ENCODE results near the gene KRT40. TPM values are rescaled to one million over a fixed set of nuclear protein-coding genes. Genes with fewer than 3 reads are reported as not detected.

KRT40 gene
- total and polyA plus RNA-seq, 2 donors (not counting 1 experiment from before 2014, with no cell fraction given): not detected

DNA sequence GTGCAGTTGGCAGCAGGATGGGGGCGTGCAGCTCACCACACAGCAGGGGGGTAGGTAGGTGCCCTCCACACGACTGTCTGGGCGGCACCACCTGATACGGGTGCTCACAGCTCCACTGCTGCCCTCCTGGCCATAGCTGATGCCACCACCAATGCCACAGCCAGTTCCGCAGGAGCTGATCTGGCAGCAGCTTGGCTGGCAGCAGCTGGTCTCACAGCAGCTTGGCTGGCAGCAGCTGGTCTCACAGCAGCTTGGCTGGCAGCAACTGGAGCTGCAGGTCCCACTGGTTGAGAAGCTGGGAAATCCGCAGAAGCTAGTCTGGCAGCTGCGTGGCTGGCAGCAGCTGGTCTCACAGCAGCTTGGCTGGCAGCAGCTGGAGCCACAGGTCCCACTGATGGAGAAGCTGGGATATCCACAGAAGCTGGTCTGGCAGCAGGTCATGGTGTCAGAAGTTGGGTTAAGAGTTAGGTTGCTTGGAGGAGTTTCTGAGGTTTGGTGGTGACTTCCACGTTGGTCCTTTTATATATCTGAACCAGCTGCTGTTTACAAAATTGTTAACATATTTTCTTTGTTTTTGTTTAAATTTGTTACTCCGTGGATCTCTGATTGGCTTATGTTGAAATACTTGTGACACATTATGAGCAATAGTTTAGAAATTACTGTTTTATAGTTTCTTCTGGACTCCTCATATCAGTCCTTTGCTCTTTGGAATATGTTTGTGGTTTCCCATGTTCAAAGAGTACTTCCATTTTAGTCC is 42.8 kb upstream of the KRT40 start, which contains the start of gene KRTAP1-5:
Gene KRTAP1-5, minus strand, starts transcription at position 494 of the 757 bp plus-strand sequence. Its CDS starts 53 bp downstream, at position 441.
- 88% methylated on average over 7 of the region's 9 CpGs for WGBS (ENCODE audit: insufficient coverage)
- POLR2A ChIA-PET: no interaction called here
- Histone ChIP-seq H3K9ac (ENCODE audit: low read length) (no peak within 1 kb of the TSS), H4K20me1 (ENCODE audit: control insufficient read depth, insufficient read depth, low read length, poor library complexity, severe bottlenecking) (no peaks in the 10 kb centered on the region), H3K9me3 (ENCODE audit: control extremely low read depth in 1 of 3, control insufficient read depth in 2 of 3, insufficient read depth in 1 of 3, low read length in 2 of 3) (no peaks in the 10 kb centered on the region), H3K4me1 (ENCODE audit: control insufficient read depth in 2 of 2, insufficient read depth in 2 of 2, low read length in 2 of 2) (no peaks in the 10 kb centered on the region), H3K79me2 (ENCODE audit: control insufficient read depth, insufficient read depth, low read length) (no peaks in the 10 kb centered on the region), H3K4me2 (replicated peaks; ENCODE audit: low read depth, low read length, poor library complexity, severe bottlenecking) (no peak within 1 kb of the TSS), H3K36me3 (replicated peaks in 1 of 2; ENCODE audit: control extremely low read depth in 1 of 2, control insufficient read depth in 1 of 2, extremely low read depth in 1 of 2, insufficient read depth in 2 of 2, low read length in 1 of 2) (no peaks in the 10 kb centered on the region), H2AFZ (ENCODE audit: insufficient read depth, low read depth, low read length, poor library complexity, severe bottlenecking) (no peak within 1 kb of the TSS), H3K27ac (ENCODE audit: low read length in 2 of 2) (no peak within 1 kb of the TSS), H3K27me3 (replicated peaks in 1 of 4; ENCODE audit: control extremely low read depth in 1 of 4, control insufficient read depth in 3 of 4, insufficient read depth in 4 of 4, low read length in 3 of 4) (peaks cover 0 to 9% (median 3%) of the 10 kb centered on the region in 4 experiments), H3K4me3 (ENCODE audit: control extremely low read depth in 1 of 5, extremely low read depth in 1 of 5, insufficient read depth in 1 of 5, low read depth in 2 of 5, low read length in 4 of 5) (no peak within 1 kb of the TSS)
- Mint-ChIP-seq H3K9me3 (ENCODE audit: insufficient read depth) (peaks cover 8% of the 10 kb centered on the region), H3K4me3 (no peak within 1 kb of the TSS), H3K27ac (no peak within 1 kb of the TSS), H3K4me1 (no peaks in the 10 kb centered on the region), H3K27me3 (peaks cover 66% of the 10 kb centered on the region)
- ATAC-seq (ENCODE audit: low read depth) (no peak), DNase-seq (no peak)
- TF ChIP-seq, protein P1, sequence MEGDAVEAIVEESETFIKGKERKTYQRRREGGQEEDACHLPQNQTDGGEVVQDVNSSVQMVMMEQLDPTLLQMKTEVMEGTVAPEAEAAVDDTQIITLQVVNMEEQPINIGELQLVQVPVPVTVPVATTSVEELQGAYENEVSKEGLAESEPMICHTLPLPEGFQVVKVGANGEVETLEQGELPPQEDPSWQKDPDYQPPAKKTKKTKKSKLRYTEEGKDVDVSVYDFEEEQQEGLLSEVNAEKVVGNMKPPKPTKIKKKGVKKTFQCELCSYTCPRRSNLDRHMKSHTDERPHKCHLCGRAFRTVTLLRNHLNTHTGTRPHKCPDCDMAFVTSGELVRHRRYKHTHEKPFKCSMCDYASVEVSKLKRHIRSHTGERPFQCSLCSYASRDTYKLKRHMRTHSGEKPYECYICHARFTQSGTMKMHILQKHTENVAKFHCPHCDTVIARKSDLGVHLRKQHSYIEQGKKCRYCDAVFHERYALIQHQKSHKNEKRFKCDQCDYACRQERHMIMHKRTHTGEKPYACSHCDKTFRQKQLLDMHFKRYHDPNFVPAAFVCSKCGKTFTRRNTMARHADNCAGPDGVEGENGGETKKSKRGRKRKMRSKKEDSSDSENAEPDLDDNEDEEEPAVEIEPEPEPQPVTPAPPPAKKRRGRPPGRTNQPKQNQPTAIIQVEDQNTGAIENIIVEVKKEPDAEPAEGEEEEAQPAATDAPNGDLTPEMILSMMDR (IDR thresholded peaks at IDR 0.05): no peak
- no peak for TF ChIP-seq EZH2 (IDR thresholded peaks at IDR 0.05; ENCODE audit: borderline replicate concordance, insufficient read depth, low read depth, low read length, poor library complexity, severe bottlenecking)
- CTCF ChIA-PET: no interaction called here
- intact Hi-C loops (cut with micrococcal nuclease): no loop called here

DNA sequence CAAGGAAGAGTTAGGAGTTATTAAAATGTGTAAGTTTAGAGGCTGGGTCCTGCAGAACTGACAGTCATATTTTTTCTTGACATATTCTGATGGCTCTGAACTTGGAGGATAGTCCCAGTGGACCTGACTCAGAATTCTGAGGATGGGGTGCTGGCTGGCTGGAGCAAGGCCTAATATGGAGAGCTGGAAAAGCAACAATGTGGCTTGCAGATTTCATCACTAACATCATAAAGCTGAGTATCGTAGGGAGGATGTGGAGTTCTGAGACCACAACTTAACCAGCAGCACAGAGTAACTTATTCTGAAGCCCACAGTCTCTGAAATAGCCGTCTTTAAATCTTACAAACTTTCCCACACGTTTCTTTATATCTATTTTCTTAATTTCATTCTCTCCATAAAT is 40.6 kb upstream of the KRT40 start:
- CTCF ChIA-PET: interaction anchor here (0.7 kb wide), 1 partner anchor 297 kb away, joined by 3 read pairs; no protein-coding TSS in a partner anchor
- TF ChIP-seq, protein P1 (IDR thresholded peaks at IDR 0.05): no peak
- TF ChIP-seq EZH2 (IDR thresholded peaks at IDR 0.05; ENCODE audit: borderline replicate concordance, insufficient read depth, low read depth, low read length, poor library complexity, severe bottlenecking): no peak
- H3K27ac Mint-ChIP-seq: no peak overlapping the region

More for the DNA sequence above, 40.6 kb upstream of the KRT40 start:
- POLR2A ChIA-PET: no interaction called here
- ATAC-seq (ENCODE audit: low read depth): no peak
- Histone ChIP-seq H3K9me3 (ENCODE audit: control extremely low read depth in 1 of 3, control insufficient read depth in 2 of 3, insufficient read depth in 1 of 3, low read length in 2 of 3) (peaks cover 0 to 5% (median 0%) of the 10 kb centered on the region in 3 donors), H3K27ac (ENCODE audit: low read length in 2 of 2) (no peak overlapping the region), H3K4me3 (ENCODE audit: control extremely low read depth in 1 of 5, extremely low read depth in 1 of 5, insufficient read depth in 1 of 5, low read depth in 2 of 5, low read length in 4 of 5) (no peak overlapping the region), H3K4me1 (ENCODE audit: control insufficient read depth in 2 of 2, insufficient read depth in 2 of 2, low read length in 2 of 2) (no peaks in the 10 kb centered on the region), H3K36me3 (replicated peaks in 1 of 2; ENCODE audit: control extremely low read depth in 1 of 2, control insufficient read depth in 1 of 2, extremely low read depth in 1 of 2, insufficient read depth in 2 of 2, low read length in 1 of 2) (no peaks in the 10 kb centered on the region), H3K27me3 (replicated peaks in 1 of 4; ENCODE audit: control extremely low read depth in 1 of 4, control insufficient read depth in 3 of 4, insufficient read depth in 4 of 4, low read length in 3 of 4) (peaks cover 0 to 3% (median 2%) of the 10 kb centered on the region in 4 experiments), H2AFZ (ENCODE audit: insufficient read depth, low read depth, low read length, poor library complexity, severe bottlenecking) (no peak overlapping the region), H3K9ac (ENCODE audit: low read length) (no peak overlapping the region), H3K4me2 (replicated peaks; ENCODE audit: low read depth, low read length, poor library complexity, severe bottlenecking) (no peak overlapping the region), H3K79me2 (ENCODE audit: control insufficient read depth, insufficient read depth, low read length) (no peaks in the 10 kb centered on the region), H4K20me1 (ENCODE audit: control insufficient read depth, insufficient read depth, low read length, poor library complexity, severe bottlenecking) (no peaks in the 10 kb centered on the region)
- Mint-ChIP-seq H3K27me3 (peaks cover 62% of the 10 kb centered on the region), H3K4me1 (no peaks in the 10 kb centered on the region), H3K4me3 (no peak overlapping the region), H3K9me3 (ENCODE audit: insufficient read depth) (peaks cover 11% of the 10 kb centered on the region)
- WGBS (ENCODE audit: insufficient coverage): no CpG with 5 or more reads among the region's 3 CpGs
- intact Hi-C loops (cut with micrococcal nuclease): no loop called here
- no peak for DNase-seq
